Measurements from ENCODE around the gene ART1. TPM values are rescaled to one million over a fixed set of nuclear protein-coding genes. Genes with fewer than 3 reads are reported as not detected.
"Not testable (repeated sequence)": the region's sequence is repeated elsewhere in the genome, so short reads cannot be mapped to it uniquely, and the experiment has no call there.

ART1 gene
- polyA plus RNA-seq, 1 experiment, result not detected

- TF ChIP-seq CTCF (IDR thresholded peaks at IDR 0.05; ENCODE audit: low read depth, low read length), result no peak
- DNase-seq (ENCODE audit: low read depth, low spot score), result no peak
- H3K4me3 ChIP-seq (ENCODE audit: low read depth, low read length), result no peak overlapping the region
- POLR2A ChIA-PET, result no interaction called here
- no peak overlapping the region for H3K27ac ChIP-seq (ENCODE audit: low read depth, low read length)
- CTCF ChIA-PET, result no interaction called here
- H3K9me3 ChIP-seq (ENCODE audit: control insufficient read depth, insufficient read depth, low read length), result no peaks in the 10 kb centered on the region; the same call in 1 of the 2 replicates
- H3K27me3 ChIP-seq (ENCODE audit: control insufficient read depth, insufficient read depth, low read length), result peaks cover 12% of the 10 kb centered on the region
These were observed 3.7 kb upstream of the ART1 start for GRCh38 chr11:3641191-3641590.

- POLR2A ChIA-PET, result no interaction called here
- H3K4me3 ChIP-seq (ENCODE audit: low read depth, low read length), result peak within 1 kb of the TSS; percentile 62
- peaks cover 12% of the 10 kb centered on the region for H3K27me3 ChIP-seq (ENCODE audit: control insufficient read depth, insufficient read depth, low read length)
- CTCF ChIA-PET, result no interaction called here
- no peak for TF ChIP-seq CTCF (IDR thresholded peaks at IDR 0.05; ENCODE audit: low read depth, low read length)
- H3K9me3 ChIP-seq (ENCODE audit: control insufficient read depth, insufficient read depth, low read length), result no peaks in the 10 kb centered on the region; the same call in 1 of the 2 replicates
- no peak for DNase-seq (ENCODE audit: low read depth, low spot score)
- no peak within 1 kb of the TSS for H3K27ac ChIP-seq (ENCODE audit: low read depth, low read length)
These were observed 3.2 kb upstream of the ART1 start, which contains the start of gene ART5 for GRCh38 chr11:3641701-3642070. Gene ART5, minus strand, starts transcription at chr11:3641992. Its CDS starts 130 bp downstream, at chr11:3641862.

- ChIA-PET CTCF (no interaction called here), POLR2A (interaction anchor here (0.6 kb wide), 1 partner anchor 133 kb away, joined by 4 read pairs; no protein-coding TSS in a partner anchor)
- Histone ChIP-seq H3K27ac (ENCODE audit: low read depth, low read length) (no peak overlapping the region), H3K4me3 (ENCODE audit: low read depth, low read length) (peak overlapping the region; percentile 62), H3K9me3 (ENCODE audit: control insufficient read depth, insufficient read depth, low read length) (no peaks in the 10 kb centered on the region; the same call in 1 of the 2 replicates), H3K27me3 (ENCODE audit: control insufficient read depth, insufficient read depth, low read length) (peaks cover 10% of the 10 kb centered on the region)
- no peak for TF ChIP-seq CTCF (IDR thresholded peaks at IDR 0.05; ENCODE audit: low read depth, low read length)
- DNase-seq (ENCODE audit: low read depth, low spot score), result peak; percentile 26
These were observed 2.6 kb upstream of the ART1 start for GRCh38 chr11:3642071-3642951.

GRCh38 chr11:3643102-3643546 lies 1.8 kb upstream of the ART1 start:
- H3K27ac ChIP-seq (ENCODE audit: low read depth, low read length); H3K9me3 ChIP-seq (ENCODE audit: control insufficient read depth, insufficient read depth, low read length); CTCF ChIA-PET; DNase-seq (ENCODE audit: low read depth, low spot score); H3K4me3 ChIP-seq (ENCODE audit: low read depth, low read length): not testable (repeated sequence)
- POLR2A ChIA-PET, result interaction anchor here (0.6 kb wide), 1 partner anchor 133 kb away, joined by 4 read pairs; no protein-coding TSS in a partner anchor
- peaks cover 10% of the 10 kb centered on the region for H3K27me3 ChIP-seq (ENCODE audit: control insufficient read depth, insufficient read depth, low read length)

GRCh38 chr11:3645552-3645951 lies 624 bp downstream of the ART1 start:
- H3K27me3 ChIP-seq (ENCODE audit: control insufficient read depth, insufficient read depth, low read length), result peaks cover 15% of the 10 kb centered on the region
- no peak overlapping the region for H3K4me3 ChIP-seq (ENCODE audit: low read depth, low read length)
- H3K9me3 ChIP-seq (ENCODE audit: control insufficient read depth, insufficient read depth, low read length), result no peaks in the 10 kb centered on the region; the same call in 1 of the 2 replicates
- no peak for TF ChIP-seq CTCF (IDR thresholded peaks at IDR 0.05; ENCODE audit: low read depth, low read length)
- ChIA-PET CTCF (no interaction called here), POLR2A (no interaction called here)
- H3K27ac ChIP-seq (ENCODE audit: low read depth, low read length), result no peak overlapping the region
- no peak for DNase-seq (ENCODE audit: low read depth, low spot score)

- CTCF ChIA-PET; DNase-seq (ENCODE audit: low read depth, low spot score); H3K4me3 ChIP-seq (ENCODE audit: low read depth, low read length); H3K9me3 ChIP-seq (ENCODE audit: control insufficient read depth, insufficient read depth, low read length); POLR2A ChIA-PET; H3K27ac ChIP-seq (ENCODE audit: low read depth, low read length): not testable (repeated sequence)
- peaks cover 12% of the 10 kb centered on the region for H3K27me3 ChIP-seq (ENCODE audit: control insufficient read depth, insufficient read depth, low read length)
These were observed 3.9 kb downstream of the ART1 start for GRCh38 chr11:3648843-3649242.

DNA sequence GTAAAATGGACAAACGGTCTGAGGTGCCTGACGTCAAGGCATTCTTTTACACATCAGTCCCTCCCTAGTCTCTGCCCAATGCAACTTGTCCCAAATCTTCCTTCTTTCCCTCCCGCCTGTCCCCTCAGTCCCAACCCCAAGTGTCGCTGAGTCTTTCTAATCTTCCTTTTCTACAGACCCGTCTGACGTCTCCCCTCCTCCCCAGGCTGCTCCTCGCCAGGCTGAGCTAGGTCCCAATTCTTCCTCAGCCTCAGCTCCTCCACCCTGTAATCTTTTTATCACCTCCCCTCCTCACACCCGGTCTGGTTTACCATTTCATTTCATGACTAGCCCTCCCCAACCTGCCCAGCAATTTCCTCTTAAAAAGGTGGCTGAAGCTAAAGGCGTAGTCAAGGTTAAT lies 4.4 kb downstream of the ART1 start:
- CTCF ChIA-PET; H3K9me3 ChIP-seq (ENCODE audit: control insufficient read depth, insufficient read depth, low read length); H3K27me3 ChIP-seq (ENCODE audit: control insufficient read depth, insufficient read depth, low read length): not testable (repeated sequence)

DNA sequence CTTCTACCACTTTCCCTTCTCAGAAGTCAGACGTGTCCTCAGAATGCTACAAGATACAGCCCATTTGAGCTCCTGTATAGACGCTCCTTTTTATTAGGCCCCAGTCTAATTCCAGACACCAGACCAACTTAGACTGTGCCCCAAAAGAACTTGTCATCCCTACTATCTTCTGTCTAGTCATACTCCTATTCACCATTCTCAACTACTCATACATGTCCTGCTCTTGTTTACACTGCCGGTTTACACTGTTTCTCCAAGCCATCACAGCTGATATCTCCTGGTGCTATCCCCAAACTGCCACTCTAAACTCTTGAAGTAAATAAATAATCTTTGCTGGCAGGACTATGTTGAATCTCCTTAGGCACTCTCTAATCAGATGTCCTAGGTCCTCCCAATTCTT lies 7.6 kb downstream of the ART1 start:
- POLR2A ChIA-PET; CTCF ChIA-PET; DNase-seq (ENCODE audit: low read depth, low spot score): not testable (repeated sequence)

More for the DNA sequence above, 4.4 kb downstream of the ART1 start:
- POLR2A ChIA-PET; H3K27ac ChIP-seq (ENCODE audit: low read depth, low read length); DNase-seq (ENCODE audit: low read depth, low spot score); H3K4me3 ChIP-seq (ENCODE audit: low read depth, low read length): not testable (repeated sequence)

More for the DNA sequence above, 7.6 kb downstream of the ART1 start:
- not testable (repeated sequence) for H3K27ac ChIP-seq (ENCODE audit: low read depth, low read length); H3K9me3 ChIP-seq (ENCODE audit: control insufficient read depth, insufficient read depth, low read length); H3K4me3 ChIP-seq (ENCODE audit: low read depth, low read length)
- H3K27me3 ChIP-seq (ENCODE audit: control insufficient read depth, insufficient read depth, low read length), result peaks cover 17% of the 10 kb centered on the region
